AG10803 (cell line): Measurements from ENCODE around the gene ATP5PD.

Experiments used
- DNase-seq: peaks from one replicate; pipeline ENCODE4 v3.0.0; 2010; ENCODE audit warnings: low read depth
- H3K4me3 ChIP-seq: 2 replicates; pipeline ENCODE4 v1.5.1; 2011; ENCODE audit warnings: mild to moderate bottlenecking, low read length, control low read depth
- CTCF ChIP-seq: conservative IDR thresholded peaks from 2 replicates; pipeline ENCODE4 v1.5.1; 2011; ENCODE audit warnings: mild to moderate bottlenecking, low read length, control low read depth, inconsistent platforms

ATP5PD gene

GRCh38 chr17:75004371-75004770, 42.4 kb downstream of the ATP5PD start:
- TF ChIP-seq CTCF = no peak
- H3K4me3 ChIP-seq = no peak overlapping the region
- no peak for DNase-seq

DNA sequence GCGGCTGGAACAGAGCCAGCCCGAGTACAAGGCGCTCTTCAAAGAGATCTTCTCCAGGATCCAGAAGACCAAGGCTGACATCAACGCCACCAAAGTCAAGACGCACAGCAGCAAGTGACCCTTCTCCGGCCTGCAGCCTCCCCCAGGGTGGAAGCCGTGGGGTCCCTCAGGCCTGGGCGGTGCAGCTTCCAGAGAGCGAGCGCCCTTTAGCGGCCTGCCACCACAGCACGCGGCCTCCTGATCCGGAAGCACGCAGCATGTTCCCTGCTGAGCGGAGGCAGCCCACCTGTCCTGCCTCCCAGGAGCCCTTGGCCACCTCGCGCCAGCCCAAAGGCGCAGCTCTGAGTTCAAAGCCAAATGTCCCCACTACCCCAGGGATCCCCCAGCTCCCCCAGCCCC, 42.8 kb downstream of the ATP5PD start:
- no peak overlapping the region for H3K4me3 ChIP-seq
- TF ChIP-seq CTCF = no peak
- DNase-seq = no peak

DNA sequence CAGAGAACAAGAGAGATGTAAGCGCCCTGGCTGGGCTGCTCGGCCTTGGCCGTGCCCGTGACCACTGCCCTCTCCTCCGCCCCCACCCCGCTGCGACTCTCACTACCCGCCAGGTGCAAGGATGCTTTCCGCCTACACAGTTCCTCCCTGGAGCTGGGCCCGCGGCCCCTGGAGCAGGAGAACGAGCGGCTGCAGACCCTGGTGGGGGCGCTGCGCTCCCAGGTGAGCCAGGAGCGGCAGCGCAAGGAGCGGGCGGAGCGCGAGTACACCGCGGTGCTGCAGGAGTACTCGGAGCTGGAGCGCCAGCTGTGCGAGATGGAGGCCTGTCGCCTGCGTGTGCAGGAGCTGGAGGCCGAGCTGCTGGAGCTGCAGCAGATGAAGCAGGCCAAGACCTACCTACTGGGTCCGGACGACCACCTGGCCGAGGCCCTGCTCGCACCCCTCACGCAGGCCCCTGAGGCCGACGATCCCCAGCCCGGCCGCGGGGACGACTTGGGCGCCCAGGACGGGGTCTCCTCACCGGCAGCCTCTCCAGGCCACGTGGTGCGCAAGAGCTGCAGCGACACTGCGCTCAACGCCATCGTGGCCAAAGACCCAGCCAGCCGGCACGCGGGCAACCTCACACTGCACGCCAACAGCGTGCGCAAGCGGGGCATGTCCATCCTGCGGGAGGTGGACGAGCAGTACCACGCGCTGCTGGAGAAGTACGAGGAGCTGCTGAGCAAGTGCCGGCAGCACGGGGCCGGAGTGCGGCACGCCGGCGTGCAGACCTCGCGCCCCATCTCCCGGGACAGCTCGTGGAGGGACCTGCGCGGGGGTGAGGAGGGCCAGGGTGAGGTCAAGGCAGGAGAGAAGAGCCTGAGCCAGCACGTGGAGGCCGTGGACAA, 43.5 kb downstream of the ATP5PD start:
- no peak overlapping the region for H3K4me3 ChIP-seq
- no peak for TF ChIP-seq CTCF
- DNase-seq = no peak

DNA sequence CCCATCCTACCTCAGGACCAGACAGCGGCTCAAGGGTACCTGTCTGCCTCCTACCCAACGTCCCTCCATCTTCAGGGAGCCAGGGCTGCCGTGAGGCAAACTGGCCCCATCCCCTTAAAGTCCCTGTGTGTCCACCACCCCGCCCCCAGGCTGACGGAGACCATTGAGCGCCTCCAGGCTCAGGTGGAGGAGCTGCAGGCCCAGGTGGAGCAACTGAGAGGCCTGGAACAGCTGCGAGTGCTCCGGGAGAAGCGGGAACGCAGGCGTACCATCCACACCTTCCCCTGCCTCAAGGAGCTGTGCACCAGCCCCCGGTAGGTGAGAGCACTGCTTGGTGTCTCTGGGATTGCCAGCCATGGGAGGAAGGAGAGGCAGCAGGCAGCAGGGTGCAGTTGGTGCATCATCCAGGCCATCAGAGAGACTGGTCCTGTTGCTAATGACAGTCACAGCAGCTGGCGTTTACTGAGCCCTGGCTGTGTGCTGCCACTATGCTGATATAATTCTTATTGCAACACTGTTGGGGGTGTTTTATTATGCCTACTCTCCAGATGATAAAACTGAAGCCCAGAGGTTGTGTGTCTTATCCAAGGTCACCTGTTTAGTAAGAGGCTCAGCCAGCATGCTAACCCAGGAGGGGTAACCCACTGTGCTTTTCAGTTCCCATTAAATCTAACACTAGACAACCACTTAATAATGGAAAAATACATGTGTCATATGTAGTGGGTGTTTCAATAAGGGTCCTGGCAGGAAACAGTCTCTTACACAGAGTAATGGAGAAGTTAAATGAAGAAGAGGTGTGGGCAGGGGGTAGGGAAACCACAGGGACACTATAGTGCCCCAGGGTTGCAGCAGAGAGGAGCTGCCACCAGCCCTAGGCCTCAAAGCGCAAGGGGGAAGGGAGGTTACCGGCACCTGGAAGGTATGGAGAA, 44.6 kb downstream of the ATP5PD start:
- no peak for TF ChIP-seq CTCF
- no peak for DNase-seq
- no peak overlapping the region for H3K4me3 ChIP-seq

- no peak for TF ChIP-seq CTCF
- H3K4me3 ChIP-seq = no peak overlapping the region
- no peak for DNase-seq
Measured at GRCh38 chr17:74999523-74999922, 47.2 kb downstream of the ATP5PD start.

DNA sequence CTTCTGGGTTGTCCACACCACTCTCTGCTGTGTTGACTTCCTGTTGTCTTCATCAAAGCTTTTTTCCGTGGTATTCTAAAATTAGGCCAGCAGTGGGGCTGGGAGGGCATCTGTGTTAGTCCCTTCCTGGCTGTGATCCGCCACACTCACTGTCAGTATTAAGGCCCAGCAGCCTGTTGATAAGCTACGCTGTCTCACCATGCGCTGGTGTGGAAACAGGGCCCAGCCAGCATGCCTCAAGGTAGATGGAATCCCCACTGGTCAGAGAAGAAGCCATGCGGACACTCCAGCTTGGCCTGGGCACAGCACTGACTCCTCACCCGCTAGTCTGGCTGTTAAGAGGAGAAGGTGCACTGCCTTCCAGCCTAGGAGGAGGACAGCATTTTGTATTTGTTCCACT, 48.0 kb downstream of the ATP5PD start:
- TF ChIP-seq CTCF = no peak
- no peak for DNase-seq
- no peak overlapping the region for H3K4me3 ChIP-seq
